Vagina (tissue), 2 donors: ENCODE data around the gene DCAF8. TPM values are rescaled to one million over a fixed set of nuclear protein-coding genes. Genes with fewer than 3 reads are reported as not detected.

Experiments
- DNase-seq, 2 donors: peaks; one replicate each; pipeline ENCODE4 v3.0.0-alpha.2; 2017; ENCODE audit errors: extremely low spot score in 2 of 2
- H3K27ac ChIP-seq: fragments of 200-600 bp; sonication (generic); one replicate; pipeline ENCODE4 v1.5.1; 2019
- H3K27me3 ChIP-seq: fragments of 200-600 bp; sonication (generic); one replicate; pipeline ENCODE4 v1.5.1; 2019
- H3K36me3 ChIP-seq, 2 donors: fragments of 200-600 bp; sonication (generic); one replicate each; pipeline ENCODE4 v1.5.1; 2017 to 2019
- H3K4me1 ChIP-seq: fragments of 200-600 bp; sonication (generic); one replicate; pipeline ENCODE4 v1.5.1; 2019
- H3K4me3 ChIP-seq, 2 donors: fragments of 200-600 bp; sonication (generic); 1 replicate in 1 of 2; 2 replicates in 1 of 2; pipeline ENCODE4 v1.5.1; 2016 to 2019
- H3K9me3 ChIP-seq: fragments of 200-600 bp; sonication (generic); one replicate; pipeline ENCODE4 v1.5.1; 2019
- CTCF ChIP-seq, 3 experiments: fragments of 450-650 bp in 2 of 3; fragments of 200-600 bp in 1 of 3; sonication (generic) in 1 of 3; IDR thresholded peaks; one replicate each; pipeline ENCODE4 v1.5.1; 2017 to 2019; ENCODE audit warnings: antibody characterized with exemption in 3 of 3, mild to moderate bottlenecking in 2 of 3, moderate library complexity in 2 of 3
- POLR2A ChIP-seq, 2 donors: fragments of 450-650 bp; IDR thresholded peaks; one replicate each; pipeline ENCODE4 v1.6.1; 2017; ENCODE audit warnings: antibody characterized with exemption in 2 of 2, mild to moderate bottlenecking in 2 of 2, moderate library complexity in 2 of 2
- POLR2AphosphoS5 ChIP-seq, 2 donors: sonication (generic); formaldehyde crosslinking; IDR thresholded peaks; one replicate each; pipeline ENCODE4 v1.9.0; 2017; ENCODE audit warnings: antibody characterized with exemption in 2 of 2, mild to moderate bottlenecking in 2 of 2, low read depth in 1 of 2; ENCODE audit not compliant: insufficient read depth in 1 of 2
- intact Hi-C: fragments of 100-400 bp; cut with DNase I; formaldehyde crosslinking; loops from one replicate; pipeline ENCODE4 v1.15.1; 2023
- total RNA-seq: library from RNA; depleted of rRNA; stranded (reverse); fragments of >200 nt; gene quantifications from one replicate; pipeline ENCODE4 v1.2.3, GENCODE V29; 2016

DCAF8 gene
- total RNA-seq, 1 donor from 2014 or later, result 145 TPM

- H3K27me3 ChIP-seq, result no peaks in the 10 kb centered on the region
- intact Hi-C loops, result no loop called here
- no peak for TF ChIP-seq CTCF (IDR thresholded peaks at IDR 0.05)
- no peak for TF ChIP-seq POLR2A (IDR thresholded peaks at IDR 0.05)
- no peak for TF ChIP-seq POLR2AphosphoS5 (IDR thresholded peaks at IDR 0.05; ENCODE audit: insufficient read depth in 1 of 2, low read depth in 1 of 2)
- no peak overlapping the region for H3K4me3 ChIP-seq
- DNase-seq, result no peak
- peaks cover 0 to 68% of the 10 kb centered on the region in 2 donors for H3K36me3 ChIP-seq
- H3K27ac ChIP-seq, result no peak overlapping the region
- H3K9me3 ChIP-seq, result no peaks in the 10 kb centered on the region
- no peaks in the 10 kb centered on the region for H3K4me1 ChIP-seq
Observed at GRCh38 chr1:160238408-160238807, 23.9 kb downstream of the DCAF8 start.

- peaks cover 0 to 65% of the 10 kb centered on the region in 2 donors for H3K36me3 ChIP-seq
- no peak overlapping the region for H3K27ac ChIP-seq
- intact Hi-C loops, result no loop called here
- no peak for TF ChIP-seq POLR2A (IDR thresholded peaks at IDR 0.05)
- H3K9me3 ChIP-seq, result no peaks in the 10 kb centered on the region
- DNase-seq, result no peak
- no peaks in the 10 kb centered on the region for H3K27me3 ChIP-seq
- H3K4me1 ChIP-seq, result no peaks in the 10 kb centered on the region
- H3K4me3 ChIP-seq, result no peak overlapping the region
Observed at GRCh38 chr1:160237558-160237957, 24.8 kb downstream of the DCAF8 start.

GRCh38 chr1:160236806-160237205 is 25.5 kb downstream of the DCAF8 start:
- Histone ChIP-seq H3K4me3 (no peak overlapping the region), H3K4me1 (no peaks in the 10 kb centered on the region), H3K27ac (no peak overlapping the region), H3K9me3 (no peaks in the 10 kb centered on the region), H3K27me3 (no peaks in the 10 kb centered on the region), H3K36me3 (peaks cover 0 to 71% of the 10 kb centered on the region in 2 donors)
- intact Hi-C loops, result no loop called here
- DNase-seq, result no peak
- TF ChIP-seq POLR2A (IDR thresholded peaks at IDR 0.05), result no peak
- TF ChIP-seq CTCF (IDR thresholded peaks at IDR 0.05), result no peak
- TF ChIP-seq POLR2AphosphoS5 (IDR thresholded peaks at IDR 0.05; ENCODE audit: insufficient read depth in 1 of 2, low read depth in 1 of 2), result no peak

- H3K27ac ChIP-seq, result no peak overlapping the region
- H3K36me3 ChIP-seq, result peaks cover 0 to 84% of the 10 kb centered on the region in 2 donors
- TF ChIP-seq CTCF (IDR thresholded peaks at IDR 0.05), result no peak
- no peak for TF ChIP-seq POLR2A (IDR thresholded peaks at IDR 0.05)
- TF ChIP-seq POLR2AphosphoS5 (IDR thresholded peaks at IDR 0.05; ENCODE audit: insufficient read depth in 1 of 2, low read depth in 1 of 2), result no peak
- intact Hi-C loops, result no loop called here
- no peak overlapping the region for H3K4me3 ChIP-seq
- H3K9me3 ChIP-seq, result no peaks in the 10 kb centered on the region
- H3K27me3 ChIP-seq, result no peaks in the 10 kb centered on the region
- no peaks in the 10 kb centered on the region for H3K4me1 ChIP-seq
- no peak for DNase-seq
Observed at GRCh38 chr1:160232911-160233310, 29.4 kb downstream of the DCAF8 start.

- Histone ChIP-seq H3K4me3 (no peak overlapping the region), H3K36me3 (peaks cover 3 to 89% of the 10 kb centered on the region in 2 donors), H3K27me3 (no peaks in the 10 kb centered on the region), H3K27ac (no peak overlapping the region), H3K9me3 (no peaks in the 10 kb centered on the region), H3K4me1 (no peaks in the 10 kb centered on the region)
- no peak for TF ChIP-seq POLR2A (IDR thresholded peaks at IDR 0.05)
- intact Hi-C loops, result no loop called here
- DNase-seq, result no peak
Observed at GRCh38 chr1:160228431-160228830, 33.9 kb downstream of the DCAF8 start.

- intact Hi-C loops, result no loop called here
- Histone ChIP-seq H3K9me3 (no peaks in the 10 kb centered on the region), H3K4me3 (no peak overlapping the region), H3K27ac (no peak overlapping the region), H3K4me1 (no peaks in the 10 kb centered on the region), H3K27me3 (no peaks in the 10 kb centered on the region), H3K36me3 (peaks cover 3 to 96% of the 10 kb centered on the region in 2 donors)
- TF ChIP-seq POLR2AphosphoS5 (IDR thresholded peaks at IDR 0.05; ENCODE audit: insufficient read depth in 1 of 2, low read depth in 1 of 2) (no peak), POLR2A (IDR thresholded peaks at IDR 0.05) (no peak), CTCF (IDR thresholded peaks at IDR 0.05) (no peak)
- no peak for DNase-seq
Observed at GRCh38 chr1:160227561-160227960, 34.8 kb downstream of the DCAF8 start.
